Mesenchymal stem cell (in vitro differentiated cells and primary cell): ENCODE measurements around the gene TRIOBP.

Experiments used
- DNase-seq: peaks from one replicate; pipeline ENCODE4 v3.0.0-alpha.2; 2013
- H2AFZ ChIP-seq: one replicate; pipeline ENCODE4 v1.6.1; 2013; ENCODE audit warnings: low read depth, mild to moderate bottlenecking, control low read depth, inconsistent platforms, low read length, moderate library complexity
- H2AK5ac ChIP-seq: 2 replicates; pipeline ENCODE4 v1.6.1; 2013; ENCODE audit warnings: low read length, moderate library complexity, mild to moderate bottlenecking, inconsistent platforms; ENCODE audit not compliant: severe bottlenecking
- H2BK120ac ChIP-seq: one replicate; pipeline ENCODE4 v1.6.1; 2013; ENCODE audit warnings: low read depth, mild to moderate bottlenecking, inconsistent platforms, low read length, moderate library complexity
- H2BK12ac ChIP-seq, 2 experiments: one replicate each; pipeline ENCODE4 v1.6.1; 2013; ENCODE audit warnings: inconsistent platforms in 2 of 2, low read length in 2 of 2, mild to moderate bottlenecking in 2 of 2, moderate library complexity in 2 of 2, control low read depth in 1 of 2
- H2BK15ac ChIP-seq: one replicate; pipeline ENCODE4 v1.6.1; 2013; ENCODE audit warnings: mild to moderate bottlenecking, low read depth, inconsistent platforms; ENCODE audit not compliant: poor library complexity, severe bottlenecking
- H2BK5ac ChIP-seq: 2 replicates; pipeline ENCODE4 v1.6.1; 2013; ENCODE audit warnings: low read depth, mild to moderate bottlenecking, low read length, control low read depth, inconsistent platforms; ENCODE audit not compliant: poor library complexity, severe bottlenecking
- H3K14ac ChIP-seq, 2 experiments: one replicate each; pipeline ENCODE4 v1.6.1; 2013; ENCODE audit warnings: inconsistent platforms in 2 of 2, low read length in 2 of 2, control low read depth in 1 of 2, mild to moderate bottlenecking in 1 of 2, moderate library complexity in 1 of 2
- H3K18ac ChIP-seq, 2 experiments: one replicate each; pipeline ENCODE4 v1.6.1; 2013; ENCODE audit warnings: inconsistent platforms in 2 of 2, low read length in 2 of 2, control low read depth in 1 of 2, low read depth in 1 of 2, mild to moderate bottlenecking in 1 of 2
- H3K23ac ChIP-seq, 2 experiments: one replicate each; pipeline ENCODE4 v1.6.1; 2013; ENCODE audit warnings: inconsistent platforms in 2 of 2, low read length in 2 of 2, mild to moderate bottlenecking in 2 of 2, moderate library complexity in 2 of 2, control low read depth in 1 of 2
- H3K27ac ChIP-seq: 2 replicates; pipeline ENCODE4 v1.5.1; 2013; ENCODE audit warnings: mild to moderate bottlenecking, moderate library complexity, low read length, control low read depth, inconsistent platforms; ENCODE audit not compliant: poor library complexity, severe bottlenecking
- H3K27me3 ChIP-seq, 2 experiments: 2 replicates each; pipeline versions ENCODE4 v1.6.1 to v1.7.0; 2013; ENCODE audit warnings: low read length in 2 of 2, mild to moderate bottlenecking in 2 of 2, moderate library complexity in 2 of 2, control low read depth in 1 of 2, inconsistent platforms in 1 of 2; ENCODE audit not compliant: control insufficient read depth in 1 of 2, insufficient read depth in 1 of 2
- H3K36me3 ChIP-seq, 2 experiments: 2 replicates each; pipeline versions ENCODE4 v1.6.1 to v1.7.0; 2013; ENCODE audit warnings: low read length in 2 of 2, control low read depth in 1 of 2, inconsistent platforms in 1 of 2, low read depth in 1 of 2, mild to moderate bottlenecking in 1 of 2; ENCODE audit not compliant: insufficient read depth in 2 of 2, control insufficient read depth in 1 of 2
- H3K4ac ChIP-seq, 2 experiments: one replicate each; pipeline ENCODE4 v1.6.1; 2013; ENCODE audit warnings: inconsistent platforms in 2 of 2, low read length in 2 of 2, mild to moderate bottlenecking in 2 of 2, moderate library complexity in 2 of 2, control low read depth in 1 of 2, low read depth in 1 of 2
- H3K4me1 ChIP-seq: 2 replicates; pipeline ENCODE4 v1.6.1; 2013; ENCODE audit warnings: low read depth, low read length, control low read depth; ENCODE audit not compliant: control insufficient read depth, insufficient read depth
- H3K4me2 ChIP-seq: 2 replicates; pipeline ENCODE4 v1.6.1; 2013; ENCODE audit warnings: low read length, mild to moderate bottlenecking, inconsistent platforms; ENCODE audit not compliant: poor library complexity, severe bottlenecking
- H3K4me3 ChIP-seq, 2 experiments: 2 replicates each; pipeline versions ENCODE4 v1.5.1 to v1.7.0; 2013; ENCODE audit warnings: low read length in 2 of 2, mild to moderate bottlenecking in 2 of 2, control low read depth in 1 of 2, low read depth in 1 of 2; ENCODE audit not compliant: insufficient read depth in 1 of 2
- H3K79me1 ChIP-seq: replicated peaks from 2 replicates; pipeline ENCODE4 v1.6.1; 2013; ENCODE audit warnings: mild to moderate bottlenecking, control low read depth, low read length, inconsistent platforms; ENCODE audit not compliant: poor library complexity, severe bottlenecking
- H3K9ac ChIP-seq: 2 replicates; pipeline ENCODE4 v1.7.0; 2013; ENCODE audit warnings: mild to moderate bottlenecking, low read length, moderate library complexity
- H3K9me3 ChIP-seq: 2 replicates; pipeline ENCODE4 v1.7.0; 2013; ENCODE audit warnings: mild to moderate bottlenecking, low read length; ENCODE audit not compliant: control insufficient read depth
- H4K8ac ChIP-seq: one replicate; pipeline ENCODE4 v1.6.1; 2013; ENCODE audit warnings: inconsistent platforms, mild to moderate bottlenecking, low read length, moderate library complexity
- H4K91ac ChIP-seq: one replicate; pipeline ENCODE4 v1.6.1; 2013; ENCODE audit warnings: mild to moderate bottlenecking, low read length, inconsistent platforms
- WGBS: methylation state at CpG from one replicate; pipeline ENCODE4 v1.1.7; 2013; ENCODE audit warnings: mixed read lengths; 5-methylcytosine and 5-hydroxymethylcytosine counted together

TRIOBP gene

GRCh38 chr22:37674951-37675929, 21.6 kb upstream of the TRIOBP start, which contains the start of gene LGALS1:
Gene LGALS1 (plus strand): TSS chr22:37675636. CDS start chr22:37675703, 67 bp downstream.
- peaks cover 6% of the 10 kb centered on the region for H3K79me1 ChIP-seq
- H2AK5ac ChIP-seq: peak within 1 kb of the TSS; percentile 58
- peak within 1 kb of the TSS; percentile 62 to 100 for H3K4me3 ChIP-seq
- peak within 1 kb of the TSS; percentile 98 for H3K9ac ChIP-seq
- peak within 1 kb of the TSS; percentile 84 to 94 for H3K4ac ChIP-seq
- peak within 1 kb of the TSS; percentile 99 for H2BK15ac ChIP-seq
- WGBS: 5% methylated on average over 29 of the region's 34 CpGs
- no peaks in the 10 kb centered on the region for H3K9me3 ChIP-seq
- peak within 1 kb of the TSS; percentile 90 for H4K91ac ChIP-seq
- peaks cover 19 to 21% of the 10 kb centered on the region in 2 experiments for H3K36me3 ChIP-seq
- H3K27ac ChIP-seq: peak within 1 kb of the TSS; percentile 93
- H2BK5ac ChIP-seq: peak within 1 kb of the TSS; percentile 90
- H3K23ac ChIP-seq: peak within 1 kb of the TSS in 1 of 2 experiments; percentile 34
- no peaks in the 10 kb centered on the region for H3K27me3 ChIP-seq
- peak within 1 kb of the TSS; percentile 56 for H3K4me2 ChIP-seq
- H2AFZ ChIP-seq: no peak within 1 kb of the TSS
- peak within 1 kb of the TSS; percentile 92 to 97 for H3K18ac ChIP-seq
- H2BK12ac ChIP-seq: peak within 1 kb of the TSS; percentile 88 to 97
- H3K4me1 ChIP-seq: peaks cover 24% of the 10 kb centered on the region
- peak; percentile 98 for DNase-seq
- H3K14ac ChIP-seq: peak within 1 kb of the TSS; percentile 62 to 81
- H2BK120ac ChIP-seq: peak within 1 kb of the TSS; percentile 93
- peak within 1 kb of the TSS; percentile 97 for H4K8ac ChIP-seq

- Histone ChIP-seq H3K36me3 (peaks cover 22 to 23% of the 10 kb centered on the region in 2 experiments), H2BK5ac (peak overlapping the region; percentile 90), H2BK120ac (peak overlapping the region; percentile 93), H2BK12ac (peak overlapping the region; percentile 31 to 88), H2BK15ac (peak overlapping the region; percentile 30), H3K14ac (peak overlapping the region; percentile 62 to 81), H3K4me1 (peaks cover 29% of the 10 kb centered on the region), H3K18ac (peak overlapping the region; percentile 92 to 97), H3K23ac (peak overlapping the region in 1 of 2 experiments; percentile 34), H2AFZ (no peak overlapping the region), H3K9me3 (no peaks in the 10 kb centered on the region), H3K79me1 (peaks cover 6% of the 10 kb centered on the region), H3K4ac (peak overlapping the region; percentile 70 to 94), H4K91ac (peak overlapping the region; percentile 90), H3K4me2 (peak overlapping the region; percentile 56), H2AK5ac (peak overlapping the region; percentile 58), H3K27ac (peak overlapping the region; percentile 81), H3K9ac (peak overlapping the region; percentile 98), H3K27me3 (no peaks in the 10 kb centered on the region), H3K4me3 (peak overlapping the region; percentile 62 to 100), H4K8ac (peak overlapping the region; percentile 78)
- DNase-seq: peak; percentile 45
- WGBS: 4% methylated on average over 12 of the region's 17 CpGs
These were observed 20.7 kb upstream of the TRIOBP start for GRCh38 chr22:37675930-37676735.

GRCh38 chr22:37676736-37677492, 19.9 kb upstream of the TRIOBP start:
- Histone ChIP-seq H4K91ac (peak overlapping the region; percentile 92), H4K8ac (peak overlapping the region; percentile 19), H2BK120ac (peak overlapping the region; percentile 93), H3K79me1 (peaks cover 5% of the 10 kb centered on the region), H2AK5ac (peak overlapping the region; percentile 23), H3K9me3 (no peaks in the 10 kb centered on the region), H3K18ac (peak overlapping the region; percentile 92 to 97), H2BK12ac (peak overlapping the region in 1 of 2 experiments; percentile 31), H3K23ac (peak overlapping the region in 1 of 2 experiments; percentile 10), H3K27me3 (no peaks in the 10 kb centered on the region), H3K36me3 (peaks cover 22 to 23% of the 10 kb centered on the region in 2 experiments), H3K27ac (peak overlapping the region; percentile 81), H2BK15ac (peak overlapping the region; percentile 94), H3K4me2 (peak overlapping the region; percentile 56), H2AFZ (no peak overlapping the region), H3K4me1 (peaks cover 36% of the 10 kb centered on the region), H3K4me3 (peak overlapping the region; percentile 62 to 100), H3K14ac (peak overlapping the region; percentile 22 to 62), H3K4ac (peak overlapping the region; percentile 46 to 60), H3K9ac (peak overlapping the region; percentile 98), H2BK5ac (peak overlapping the region; percentile 66)
- under 1% methylated on average over 22 of the region's 42 CpGs for WGBS
- peak; percentile 98 for DNase-seq
